Coronary artery (tissue), 2 donors: ENCODE data around the gene PHRF1.

ENCODE experiments used
- DNase-seq: peaks from one replicate; pipeline ENCODE4 v3.0.0-alpha.2; 2017; ENCODE audit warnings: low spot score
- H3K27ac ChIP-seq, 2 donors: fragments of 200-600 bp; sonication (generic); one replicate each; pipeline ENCODE4 v1.5.1; 2016 to 2019
- H3K4me3 ChIP-seq: fragments of 200-600 bp; sonication (generic); 2 replicates; pipeline ENCODE4 v1.5.1; 2016; ENCODE audit warnings: mild to moderate bottlenecking, moderate library complexity
- TF ChIP-seq, protein P1 (sequence below): fragments of 200-600 bp; sonication (generic); IDR thresholded peaks from one replicate; pipeline ENCODE4 v1.5.1; 2019; ENCODE audit warnings: antibody characterized with exemption

PHRF1 gene

GRCh38 chr11:623999-624704 lies 47.9 kb downstream of the PHRF1 start:
- Histone ChIP-seq H3K4me3 (no peak overlapping the region), H3K27ac (no peak overlapping the region)
- peak; percentile 69 for DNase-seq
- TF ChIP-seq, protein P1, sequence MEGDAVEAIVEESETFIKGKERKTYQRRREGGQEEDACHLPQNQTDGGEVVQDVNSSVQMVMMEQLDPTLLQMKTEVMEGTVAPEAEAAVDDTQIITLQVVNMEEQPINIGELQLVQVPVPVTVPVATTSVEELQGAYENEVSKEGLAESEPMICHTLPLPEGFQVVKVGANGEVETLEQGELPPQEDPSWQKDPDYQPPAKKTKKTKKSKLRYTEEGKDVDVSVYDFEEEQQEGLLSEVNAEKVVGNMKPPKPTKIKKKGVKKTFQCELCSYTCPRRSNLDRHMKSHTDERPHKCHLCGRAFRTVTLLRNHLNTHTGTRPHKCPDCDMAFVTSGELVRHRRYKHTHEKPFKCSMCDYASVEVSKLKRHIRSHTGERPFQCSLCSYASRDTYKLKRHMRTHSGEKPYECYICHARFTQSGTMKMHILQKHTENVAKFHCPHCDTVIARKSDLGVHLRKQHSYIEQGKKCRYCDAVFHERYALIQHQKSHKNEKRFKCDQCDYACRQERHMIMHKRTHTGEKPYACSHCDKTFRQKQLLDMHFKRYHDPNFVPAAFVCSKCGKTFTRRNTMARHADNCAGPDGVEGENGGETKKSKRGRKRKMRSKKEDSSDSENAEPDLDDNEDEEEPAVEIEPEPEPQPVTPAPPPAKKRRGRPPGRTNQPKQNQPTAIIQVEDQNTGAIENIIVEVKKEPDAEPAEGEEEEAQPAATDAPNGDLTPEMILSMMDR: no peak

DNA sequence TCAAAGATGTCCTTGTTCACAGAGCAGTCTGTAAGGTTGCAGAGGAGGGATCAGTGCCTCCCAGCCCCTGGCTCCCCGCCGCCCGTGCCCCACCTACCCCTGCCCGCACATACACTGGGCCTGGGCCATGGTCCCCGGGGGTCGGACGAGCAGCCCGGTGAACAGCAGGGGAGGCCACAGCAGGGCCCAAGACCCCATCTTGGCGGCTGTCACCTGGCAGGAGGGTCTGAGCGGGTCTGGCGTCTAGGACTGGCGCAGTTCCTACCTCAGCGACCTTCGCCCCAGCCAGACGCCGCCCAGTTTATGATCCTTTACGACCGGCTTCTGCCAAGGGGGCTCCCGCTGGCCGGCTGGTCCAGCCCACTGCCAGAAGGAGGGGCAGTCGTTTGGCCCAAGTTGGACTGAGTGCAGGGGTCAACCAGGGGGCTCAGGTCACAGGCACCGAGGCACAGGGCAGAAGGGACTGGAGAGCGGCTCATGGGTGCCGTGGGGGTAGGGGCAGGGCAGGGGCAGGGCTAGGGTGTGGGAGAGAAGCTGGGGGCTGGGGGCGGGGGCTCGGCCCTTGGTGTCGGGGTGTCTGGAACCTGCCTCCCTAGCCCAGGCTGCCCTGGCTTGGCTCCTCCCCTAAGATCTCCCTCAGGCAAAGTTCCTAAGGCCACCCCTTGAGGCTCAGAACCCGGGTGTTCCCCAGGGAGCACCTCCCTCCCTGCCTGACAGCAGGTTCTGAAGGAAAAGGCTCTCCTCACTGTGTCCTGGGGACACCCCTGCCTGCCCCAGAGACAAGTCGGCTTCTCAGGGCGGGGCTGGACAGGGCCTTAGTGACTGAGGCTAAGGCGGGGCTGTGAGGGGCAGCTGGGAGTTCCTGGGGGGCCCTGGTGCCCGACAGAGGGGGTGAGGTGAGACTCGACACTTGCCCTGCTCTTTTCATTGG lies 48.7 kb downstream of the PHRF1 start, which contains the start of gene CDHR5:
CDHR5 (minus strand) TSS at position 251 of the 931 bp plus-strand sequence; CDS start at position 198, 53 bp downstream.
- no peak for DNase-seq
- TF ChIP-seq, protein P1: no peak

GRCh38 chr11:625636-626268 lies 49.5 kb downstream of the PHRF1 start:
- no peak overlapping the region for H3K4me3 ChIP-seq
- no peak for DNase-seq
- no peak overlapping the region for H3K27ac ChIP-seq
- TF ChIP-seq, protein P1: no peak

More for the DNA sequence above, 48.7 kb downstream of the PHRF1 start, which contains the start of gene CDHR5:
- H3K4me3 ChIP-seq: no peak within 1 kb of the TSS
- H3K27ac ChIP-seq: no peak within 1 kb of the TSS

DNA sequence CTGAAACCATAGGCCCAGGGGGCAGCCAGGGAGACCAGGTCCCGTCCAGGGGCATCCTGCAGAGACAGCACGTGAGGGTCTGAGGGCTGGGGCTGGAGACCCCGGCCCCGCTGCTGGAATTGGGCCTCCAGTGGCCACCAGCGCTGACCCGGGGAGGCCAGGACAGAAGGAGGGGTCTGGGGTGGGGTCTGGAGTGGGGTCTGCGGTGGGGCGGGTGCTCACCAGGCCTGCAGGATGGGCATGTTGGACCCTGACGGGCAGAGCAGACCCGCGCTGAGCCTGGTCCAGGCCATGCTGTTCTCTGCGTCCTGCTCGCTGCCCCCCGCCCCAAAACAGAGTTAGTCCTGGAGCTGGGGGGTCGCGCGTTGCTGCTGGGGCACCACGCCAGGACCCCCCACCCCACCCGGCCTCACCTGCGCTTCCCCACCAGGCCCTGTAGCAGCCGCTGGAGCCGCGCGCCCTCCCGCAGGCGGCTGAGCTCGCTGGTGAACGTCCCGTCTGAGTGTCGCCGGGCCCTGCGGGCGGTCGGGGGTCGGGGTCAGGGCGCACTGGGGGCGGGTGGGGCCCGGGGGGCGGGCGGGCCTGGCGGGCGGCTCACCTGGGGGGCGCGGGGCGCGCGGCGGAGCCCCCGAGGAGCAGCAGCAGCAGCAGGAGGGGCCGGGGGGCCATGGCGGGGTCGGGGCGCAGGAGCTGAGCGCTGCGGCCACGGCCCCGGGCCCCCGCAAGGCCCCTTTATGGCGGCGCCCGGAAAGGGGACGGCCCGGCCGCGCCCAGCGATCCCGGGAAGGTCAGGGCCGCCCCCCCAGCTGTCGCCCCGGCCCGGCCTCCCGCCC lies 50.4 kb downstream of the PHRF1 start, which contains the start of gene SCT:
SCT (minus strand) TSS at position 707 of the 833 bp plus-strand sequence; CDS start at position 669, 38 bp downstream.
- Histone ChIP-seq H3K27ac (no peak within 1 kb of the TSS), H3K4me3 (no peak within 1 kb of the TSS)
- peak; percentile 72 for DNase-seq

GRCh38 chr11:627308-627576 lies 51.0 kb downstream of the PHRF1 start:
- Histone ChIP-seq H3K27ac (no peak overlapping the region), H3K4me3 (no peak overlapping the region)
- TF ChIP-seq, protein P1: no peak
- DNase-seq: no peak

More for the DNA sequence above, 50.4 kb downstream of the PHRF1 start, which contains the start of gene SCT:
- TF ChIP-seq, protein P1: no peak

GRCh38 chr11:628056-628455 lies 51.8 kb downstream of the PHRF1 start:
- Histone ChIP-seq H3K27ac (no peak overlapping the region), H3K4me3 (no peak overlapping the region)
- peak; percentile 68 for DNase-seq
- TF ChIP-seq, protein P1: no peak
